IMR-90 (cell line): ENCODE measurements around the gene ROR2.

ENCODE experiments used
- CTCF ChIP-seq: conservative IDR thresholded peaks from 2 replicates; pipeline ENCODE4 v1.5.1; 2012; ENCODE audit warnings: mild to moderate bottlenecking, low read depth, low read length, improper control_type of control experiment
- ELK1 ChIP-seq: fragments of 150-350 bp; IDR thresholded peaks from 2 replicates; pipeline ENCODE4 v1.6.1; 2016; ENCODE audit warnings: low read depth, mild to moderate bottlenecking, low read length, moderate library complexity, borderline replicate concordance
- FOS ChIP-seq: fragments of 150-350 bp; IDR thresholded peaks from 2 replicates; pipeline ENCODE4 v1.6.1; 2016; ENCODE audit warnings: low read depth, low read length
- POLR2A ChIP-seq: IDR thresholded peaks from 2 replicates; pipeline ENCODE4 v1.6.1; 2012; ENCODE audit warnings: mild to moderate bottlenecking, low read depth, low read length

GRCh38 chr9:91536211-91536691 is 413.8 kb downstream of the ROR2 start:
- TF ChIP-seq FOS: peak; percentile 56
- TF ChIP-seq CTCF: no peak
- TF ChIP-seq ELK1: no peak
- TF ChIP-seq POLR2A: no peak
